ENCODE data around the gene ZSCAN5B. TPM values are rescaled to one million over a fixed set of nuclear protein-coding genes. Genes with fewer than 3 reads are reported as not detected.

Gene ZSCAN5B
- total and polyA plus RNA-seq, 2 of the 8 experiments (the other 6 are each of a cell fraction or from before 2014, with no cell fraction given): not detected

- Histone ChIP-seq H2AK5ac (ENCODE audit: low read depth, low read length) (no peak overlapping the region), H2BK20ac (ENCODE audit: low read length) (no peak overlapping the region), H3K4me3 (ENCODE audit: extremely low read depth in 1 of 4, insufficient read depth in 2 of 4, low read depth in 3 of 4, low read length in 4 of 4) (no peak overlapping the region), H3K9me3 (ENCODE audit: insufficient read depth in 2 of 2, low read depth in 1 of 2, low read length in 1 of 2) (no peaks in the 10 kb centered on the region), H4K8ac (ENCODE audit: extremely low read depth, insufficient read depth, low read length) (no peak overlapping the region), H3K36me3 (ENCODE audit: control insufficient read depth in 2 of 4, insufficient read depth in 4 of 4, low read length in 3 of 4) (no peaks in the 10 kb centered on the region), H2BK5ac (ENCODE audit: low read depth, low read length) (no peak overlapping the region), H4K91ac (replicated peaks; ENCODE audit: insufficient read length, low read length) (no peak overlapping the region), H3K4me1 (replicated peaks in 1 of 4; ENCODE audit: control insufficient read depth in 3 of 4, insufficient read depth in 4 of 4, low read length in 3 of 4) (no peaks in the 10 kb centered on the region), H3K23me2 (ENCODE audit: low read depth, low read length) (no peaks in the 10 kb centered on the region), H2BK120ac (replicated peaks; ENCODE audit: low read depth, low read length) (no peak overlapping the region), H3K14ac (ENCODE audit: insufficient read length) (no peak overlapping the region), H2AFZ (ENCODE audit: low read length) (no peak overlapping the region), H4K5ac (ENCODE audit: insufficient read length, low read depth, low read length) (no peak overlapping the region), H3K9ac (replicated peaks in 1 of 4; ENCODE audit: extremely low read depth in 1 of 4, low read depth in 3 of 4, low read length in 3 of 4) (no peak overlapping the region), H3K56ac (replicated peaks; ENCODE audit: insufficient read length, low read depth, low read length) (no peak overlapping the region), H3K4me2 (ENCODE audit: insufficient read depth in 1 of 2, low read depth in 2 of 2, low read length in 2 of 2) (no peak overlapping the region), H3K18ac (ENCODE audit: extremely low read depth, low read length) (no peak overlapping the region), H3K27ac (ENCODE audit: low read depth, low read length) (no peak overlapping the region), H2BK12ac (ENCODE audit: low read depth, low read length) (no peak overlapping the region), H3K27me3 (replicated peaks in 1 of 4; ENCODE audit: control insufficient read depth in 3 of 4, extremely low read depth in 1 of 4, insufficient read depth in 3 of 4, low read length in 3 of 4) (no peaks in the 10 kb centered on the region), H3K79me2 (ENCODE audit: control insufficient read depth in 1 of 2, insufficient read depth in 2 of 2, low read length in 2 of 2) (no peaks in the 10 kb centered on the region), H4K20me1 (replicated peaks in 1 of 2; ENCODE audit: control insufficient read depth in 1 of 2, insufficient read depth in 2 of 2, low read length in 2 of 2) (no peaks in the 10 kb centered on the region), H2BK15ac (ENCODE audit: low read length) (no peak overlapping the region), H3K23ac (ENCODE audit: insufficient read length) (no peak overlapping the region), H3K79me1 (ENCODE audit: low read depth, low read length) (no peaks in the 10 kb centered on the region), H3K4ac (replicated peaks; ENCODE audit: insufficient read length, low read depth, low read length) (no peak overlapping the region)
- ChIA-PET CTCF (ENCODE audit: partially characterized antibody) (interaction anchor here (1.0 to 4.2 kb wide), 9 partner anchors 11 to 114 kb away, joined by 3 to 38 read pairs (median 4); partner anchors contain the start of gene GALP), POLR2A (ENCODE audit: partially characterized antibody) (no interaction called here)
- 89% methylated on average over 17 of the region's 17 CpGs; no CpG with 5 or more reads in 1 of the 2 experiments for WGBS, 2 experiments (ENCODE audit: extremely low coverage in 1 of 2, insufficient coverage in 1 of 2, insufficient read length in 1 of 2, insufficient replicate concordance in 2 of 2, low coverage in 1 of 2, low lambda C conversion rate in 2 of 2, missing lambda C conversion rate in 1 of 2)
- FAIRE-seq (no peak), DNase-seq (ENCODE audit: low read depth in 1 of 2, low spot score in 2 of 2) (no peak)
- TF ChIP-seq PHF8 (conservative IDR thresholded peaks at IDR 0.05; ENCODE audit: low read depth, low read length) (no peak), MAFK (IDR thresholded peaks at IDR 0.05; ENCODE audit: low read depth, low read length) (no peak), POLR2AphosphoS5 (IDR thresholded peaks at IDR 0.05; ENCODE audit: low read depth, low read length) (no peak), CTCF (IDR thresholded peaks at IDR 0.05; ENCODE audit: control extremely low read depth in 1 of 3, insufficient read depth in 1 of 3, low read depth in 1 of 3, low read length in 3 of 3) (peak in 1 of 3 experiments; percentile 20; a peak in 1 of 4 replicates), ASH2L (IDR thresholded peaks at IDR 0.05; ENCODE audit: low read length) (no peak), JUND (IDR thresholded peaks at IDR 0.05; ENCODE audit: low read length) (no peak), SP2 (IDR thresholded peaks at IDR 0.05; ENCODE audit: low read length) (no peak), ATF3 (IDR thresholded peaks at IDR 0.05; ENCODE audit: insufficient read depth, low read depth, low read length) (no peak), SIRT6 (IDR thresholded peaks at IDR 0.05; ENCODE audit: low read length) (no peak), KDM1A (IDR thresholded peaks at IDR 0.05; ENCODE audit: borderline replicate concordance, low read length) (no peak)
- TF ChIP-seq, protein P1, sequence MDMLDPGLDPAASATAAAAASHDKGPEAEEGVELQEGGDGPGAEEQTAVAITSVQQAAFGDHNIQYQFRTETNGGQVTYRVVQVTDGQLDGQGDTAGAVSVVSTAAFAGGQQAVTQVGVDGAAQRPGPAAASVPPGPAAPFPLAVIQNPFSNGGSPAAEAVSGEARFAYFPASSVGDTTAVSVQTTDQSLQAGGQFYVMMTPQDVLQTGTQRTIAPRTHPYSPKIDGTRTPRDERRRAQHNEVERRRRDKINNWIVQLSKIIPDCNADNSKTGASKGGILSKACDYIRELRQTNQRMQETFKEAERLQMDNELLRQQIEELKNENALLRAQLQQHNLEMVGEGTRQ (IDR thresholded peaks at IDR 0.05; ENCODE audit: low read length): no peak
Observed at GRCh38 chr19:56189785-56190184, 7.8 kb downstream of the ZSCAN5B start.

Measured in H1 (cell line).